ENCODE measurements around the gene PI16. TPM values are rescaled to one million over a fixed set of nuclear protein-coding genes. Genes with fewer than 3 reads are reported as not detected.

The PI16 gene
- total RNA-seq, 1 donor from 2014 or later, result 33.5 TPM

DNA sequence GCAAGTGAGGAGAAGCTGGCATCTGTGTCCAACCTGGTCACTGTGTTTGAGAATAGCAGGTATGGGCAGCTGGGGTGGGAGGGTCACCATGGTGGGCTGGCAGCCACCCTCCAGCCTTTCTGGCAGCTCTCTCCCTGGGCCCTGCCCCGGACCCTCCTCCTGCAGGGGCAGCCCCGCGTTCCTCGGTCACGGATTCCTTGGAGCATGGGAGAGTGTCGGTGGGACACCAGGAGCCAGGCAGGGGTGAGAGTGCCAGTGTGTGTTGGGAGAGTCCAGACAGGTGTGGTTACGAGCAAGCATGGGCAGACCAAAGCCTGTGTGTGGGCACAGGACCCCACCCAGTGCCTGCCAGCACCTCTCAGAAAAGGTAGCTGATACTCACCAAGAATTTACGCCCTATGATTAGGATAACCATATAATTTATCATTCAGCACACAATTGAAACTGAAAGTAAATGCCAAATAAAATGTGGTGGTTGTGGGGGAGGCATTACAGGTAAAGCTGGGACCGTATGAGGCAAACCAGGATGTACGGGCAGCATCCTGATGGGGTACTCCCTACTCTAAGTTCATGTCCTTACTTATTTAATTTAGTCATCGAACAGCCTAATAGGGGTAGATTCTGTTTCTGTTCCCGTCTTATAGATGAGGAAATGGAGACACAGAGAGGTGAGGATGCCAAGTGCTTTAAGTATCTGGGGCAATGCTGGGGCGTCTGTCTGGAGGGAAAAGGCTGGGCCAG lies 51.5 kb downstream of the PI16 start:
- no peaks in the 10 kb centered on the region for H3K36me3 ChIP-seq
- no peaks in the 10 kb centered on the region for H3K27me3 ChIP-seq
- intact Hi-C loops (cut with DNase I), result no loop called here
- TF ChIP-seq, protein P1, sequence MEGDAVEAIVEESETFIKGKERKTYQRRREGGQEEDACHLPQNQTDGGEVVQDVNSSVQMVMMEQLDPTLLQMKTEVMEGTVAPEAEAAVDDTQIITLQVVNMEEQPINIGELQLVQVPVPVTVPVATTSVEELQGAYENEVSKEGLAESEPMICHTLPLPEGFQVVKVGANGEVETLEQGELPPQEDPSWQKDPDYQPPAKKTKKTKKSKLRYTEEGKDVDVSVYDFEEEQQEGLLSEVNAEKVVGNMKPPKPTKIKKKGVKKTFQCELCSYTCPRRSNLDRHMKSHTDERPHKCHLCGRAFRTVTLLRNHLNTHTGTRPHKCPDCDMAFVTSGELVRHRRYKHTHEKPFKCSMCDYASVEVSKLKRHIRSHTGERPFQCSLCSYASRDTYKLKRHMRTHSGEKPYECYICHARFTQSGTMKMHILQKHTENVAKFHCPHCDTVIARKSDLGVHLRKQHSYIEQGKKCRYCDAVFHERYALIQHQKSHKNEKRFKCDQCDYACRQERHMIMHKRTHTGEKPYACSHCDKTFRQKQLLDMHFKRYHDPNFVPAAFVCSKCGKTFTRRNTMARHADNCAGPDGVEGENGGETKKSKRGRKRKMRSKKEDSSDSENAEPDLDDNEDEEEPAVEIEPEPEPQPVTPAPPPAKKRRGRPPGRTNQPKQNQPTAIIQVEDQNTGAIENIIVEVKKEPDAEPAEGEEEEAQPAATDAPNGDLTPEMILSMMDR (IDR thresholded peaks at IDR 0.05), result no peak
- no peaks in the 10 kb centered on the region for H3K9me3 ChIP-seq
- DNase-seq (ENCODE audit: low spot score in 2 of 2), result no peak
- no peak overlapping the region for H3K27ac ChIP-seq
- no peaks in the 10 kb centered on the region for H3K4me1 ChIP-seq
- H3K4me3 ChIP-seq, result peak overlapping the region; percentile 6 to 50

DNA sequence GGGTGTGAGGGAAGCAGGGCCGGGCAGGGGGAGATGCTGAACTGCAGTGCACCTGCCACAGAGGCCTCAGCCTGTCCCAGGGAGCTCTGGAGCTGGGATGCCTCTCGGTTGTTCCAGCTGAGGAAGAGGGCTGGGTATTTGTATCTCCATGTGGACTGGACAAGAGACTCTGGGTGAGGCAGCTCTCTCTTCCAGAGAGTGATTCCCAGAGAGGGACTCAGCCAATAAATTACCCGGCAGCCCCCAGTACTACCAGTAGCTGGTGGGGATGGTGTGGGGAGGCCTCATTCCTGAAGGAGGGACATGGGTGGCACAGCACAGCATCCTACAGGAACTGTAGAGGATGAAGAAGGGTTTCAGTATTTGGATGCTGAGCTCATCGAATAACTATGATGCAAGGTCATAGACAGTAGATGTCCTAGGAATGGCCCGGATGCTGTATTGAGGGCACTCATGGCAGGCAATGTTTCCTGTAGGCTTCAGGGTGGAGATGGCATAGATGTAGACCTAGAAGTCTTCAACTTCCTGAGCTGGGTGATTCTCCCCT lies 52.3 kb downstream of the PI16 start:
- H3K9me3 ChIP-seq, result no peaks in the 10 kb centered on the region
- H3K4me3 ChIP-seq, result peak overlapping the region in 1 of 2 donors; percentile 50
- intact Hi-C loops (cut with DNase I), result no loop called here
- no peaks in the 10 kb centered on the region for H3K4me1 ChIP-seq
- no peaks in the 10 kb centered on the region for H3K36me3 ChIP-seq
- DNase-seq (ENCODE audit: low spot score in 2 of 2), result no peak
- TF ChIP-seq, protein P1 (IDR thresholded peaks at IDR 0.05), result no peak
- no peaks in the 10 kb centered on the region for H3K27me3 ChIP-seq
- H3K27ac ChIP-seq, result no peak overlapping the region

DNA sequence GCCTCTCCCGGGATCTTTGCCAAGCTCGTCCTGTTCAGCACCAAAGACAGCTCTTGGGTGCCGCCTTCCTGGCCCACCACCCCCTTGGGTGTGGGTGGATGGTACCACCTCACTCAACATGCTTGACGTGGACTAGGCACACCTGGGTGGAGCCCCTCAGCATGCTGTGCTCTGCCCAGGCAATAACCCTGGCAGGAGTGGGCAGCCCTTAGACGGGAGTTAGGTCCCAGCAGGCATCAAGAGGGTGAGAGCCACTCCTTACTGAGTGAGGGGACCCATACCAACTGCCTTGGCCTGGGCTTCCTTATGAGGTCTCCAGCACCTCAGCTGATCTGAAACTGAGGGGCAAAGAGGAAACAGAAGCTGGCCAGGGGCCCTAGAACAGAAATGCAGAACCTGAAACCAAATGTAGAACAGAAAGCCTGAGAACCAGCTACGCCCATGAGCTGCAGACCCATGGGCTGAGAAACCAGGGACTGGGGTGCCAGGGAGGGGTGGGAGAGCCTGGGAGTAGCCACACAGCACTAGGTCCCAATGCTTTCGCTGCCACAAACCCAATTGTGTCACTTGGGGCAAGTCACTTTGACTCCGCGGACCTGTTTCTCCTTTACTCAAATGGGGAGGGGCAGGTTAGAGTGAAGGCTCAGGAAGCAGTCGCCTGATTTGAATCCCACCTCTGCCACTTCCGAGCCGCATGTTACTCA lies 53.0 kb downstream of the PI16 start:
- TF ChIP-seq, protein P1 (IDR thresholded peaks at IDR 0.05), result no peak
- Histone ChIP-seq H3K4me1 (no peaks in the 10 kb centered on the region), H3K9me3 (no peaks in the 10 kb centered on the region), H3K4me3 (peak overlapping the region in 1 of 2 donors; percentile 23), H3K27ac (no peak overlapping the region), H3K36me3 (no peaks in the 10 kb centered on the region), H3K27me3 (no peaks in the 10 kb centered on the region)
- DNase-seq (ENCODE audit: low spot score in 2 of 2), result no peak
- intact Hi-C loops (cut with DNase I), result no loop called here

DNA sequence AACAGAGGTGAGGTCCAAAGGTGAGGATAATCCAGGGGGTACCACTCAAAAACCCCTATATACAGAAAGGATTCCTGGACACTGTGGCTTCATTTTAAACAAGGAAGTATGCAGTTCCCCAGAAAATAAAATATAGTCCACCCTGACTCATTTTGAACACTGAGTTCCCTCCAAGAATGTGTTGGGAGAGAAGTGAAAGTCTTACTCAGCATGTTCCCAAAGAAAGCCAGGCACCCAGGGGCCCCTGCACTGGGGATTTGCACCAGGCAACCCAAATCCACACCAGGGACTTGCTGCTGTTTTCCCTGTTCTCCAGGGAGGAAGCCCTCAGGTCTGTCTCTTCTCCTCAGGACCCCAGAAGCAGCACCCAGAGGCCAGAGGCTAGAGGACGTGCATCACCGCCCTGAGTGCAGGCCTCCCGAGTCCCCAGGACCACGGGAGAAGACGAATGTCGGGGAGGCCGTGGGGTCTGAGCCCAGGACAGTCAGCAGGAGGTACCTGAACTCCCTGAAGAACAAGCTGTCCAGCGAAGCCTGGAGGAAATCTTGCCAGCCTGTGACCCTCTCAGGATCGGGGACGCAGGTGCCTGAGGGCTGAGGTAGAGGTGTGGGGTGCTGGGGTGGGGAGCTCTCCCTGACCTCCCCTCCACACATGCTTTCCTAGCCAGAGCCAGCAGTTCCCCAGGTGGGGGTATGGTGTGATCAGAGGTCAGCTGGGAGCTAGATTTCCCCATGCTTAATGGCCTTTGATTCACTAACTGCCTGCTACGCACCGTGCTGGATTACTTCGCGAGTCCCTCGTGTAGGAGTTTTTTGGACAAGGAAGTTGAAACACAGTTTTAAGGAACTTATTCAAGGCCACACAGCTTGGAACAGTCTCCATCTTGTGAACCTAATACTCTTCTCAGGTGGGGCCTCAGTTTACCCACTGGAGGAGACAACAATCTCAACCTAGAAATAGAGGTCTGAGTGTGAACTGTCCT lies 54.2 kb downstream of the PI16 start:
- no peaks in the 10 kb centered on the region for H3K4me1 ChIP-seq
- intact Hi-C loops (cut with DNase I), result no loop called here
- H3K27ac ChIP-seq, result no peak overlapping the region
- no peaks in the 10 kb centered on the region for H3K27me3 ChIP-seq
- no peak overlapping the region for H3K4me3 ChIP-seq
- no peak for DNase-seq (ENCODE audit: low spot score in 2 of 2)
- H3K36me3 ChIP-seq, result no peaks in the 10 kb centered on the region
- H3K9me3 ChIP-seq, result no peaks in the 10 kb centered on the region
- TF ChIP-seq, protein P1 (IDR thresholded peaks at IDR 0.05), result no peak

DNA sequence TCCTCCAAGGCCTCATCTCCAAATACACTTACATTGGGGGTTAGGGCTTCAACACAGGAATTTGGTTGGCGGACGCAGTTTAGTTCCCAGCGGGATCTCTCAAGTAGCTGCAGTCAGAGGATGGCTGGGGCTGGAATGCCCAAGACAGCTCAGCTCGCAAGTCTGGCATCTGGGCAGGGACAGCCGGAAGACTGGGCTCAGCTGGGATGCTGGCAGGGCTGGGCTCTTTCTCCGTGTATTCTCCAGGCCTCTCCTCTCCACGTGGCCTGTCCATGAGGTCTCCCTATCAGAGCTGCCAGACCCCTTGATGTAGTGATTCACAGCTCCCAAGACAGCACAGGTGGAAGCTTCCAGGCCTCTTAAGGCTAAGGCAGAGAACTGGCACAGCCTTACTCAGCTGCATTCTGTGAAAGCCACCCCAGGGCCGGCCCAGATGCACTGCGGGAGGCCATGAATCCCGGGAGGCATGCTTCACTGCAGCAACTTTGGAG lies 55.9 kb downstream of the PI16 start:
- H3K27ac ChIP-seq, result no peak overlapping the region
- no peaks in the 10 kb centered on the region for H3K9me3 ChIP-seq
- TF ChIP-seq, protein P1 (IDR thresholded peaks at IDR 0.05), result no peak
- no peaks in the 10 kb centered on the region for H3K36me3 ChIP-seq
- DNase-seq (ENCODE audit: low spot score in 2 of 2), result no peak
- no peak overlapping the region for H3K4me3 ChIP-seq
- H3K4me1 ChIP-seq, result no peaks in the 10 kb centered on the region
- no peaks in the 10 kb centered on the region for H3K27me3 ChIP-seq
- intact Hi-C loops (cut with DNase I), result no loop called here

All from ascending aorta (tissue), 2 donors.